ENCODE data around the gene CNGB1.

- TF ChIP-seq CTCF (conservative IDR thresholded peaks at IDR 0.05 in 1 of 2, IDR thresholded peaks at IDR 0.05 in 1 of 2; ENCODE audit: extremely low read depth in 1 of 2, insufficient read depth in 1 of 2, low read depth in 1 of 2, low read length in 2 of 2) (peak; percentile 59 to 86), EZH2 (IDR thresholded peaks at IDR 0.05; ENCODE audit: borderline replicate concordance, low read length) (no peak)
Observed at GRCh38 chr16:57863434-57864160, 107.3 kb downstream of the CNGB1 start.

Data from mammary epithelial cell (primary cell).